HG03196 (cell line): ENCODE data around the gene STPG1.

Source experiments
- ATAC-seq: cut with Tn5 transposase; IDR thresholded peaks from one replicate; pipeline ENCODE4 v1.9.1; 2021; ENCODE audit not compliant: unreplicated experiment

The STPG1 gene

DNA sequence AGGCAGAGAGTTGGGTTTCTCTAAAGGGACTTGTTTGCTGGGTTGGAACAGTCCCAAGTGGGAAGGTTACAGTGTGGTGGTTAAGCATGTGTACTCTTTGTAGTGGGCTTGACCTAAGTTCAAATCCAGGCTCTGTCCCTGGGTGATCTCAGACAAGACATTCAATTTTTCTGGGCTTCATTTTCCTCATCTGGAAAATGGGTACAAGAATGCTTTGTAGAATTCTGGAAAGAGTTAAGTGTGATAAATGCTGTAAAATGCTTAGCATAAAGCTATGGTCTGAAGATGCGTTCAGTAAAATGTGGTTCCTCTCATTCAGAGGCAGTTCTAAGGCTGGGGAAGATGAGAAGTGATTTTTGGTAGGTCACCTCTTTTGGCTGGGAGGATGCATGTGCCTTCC lies 93.6 kb downstream of the STPG1 start:
- ATAC-seq: no peak

DNA sequence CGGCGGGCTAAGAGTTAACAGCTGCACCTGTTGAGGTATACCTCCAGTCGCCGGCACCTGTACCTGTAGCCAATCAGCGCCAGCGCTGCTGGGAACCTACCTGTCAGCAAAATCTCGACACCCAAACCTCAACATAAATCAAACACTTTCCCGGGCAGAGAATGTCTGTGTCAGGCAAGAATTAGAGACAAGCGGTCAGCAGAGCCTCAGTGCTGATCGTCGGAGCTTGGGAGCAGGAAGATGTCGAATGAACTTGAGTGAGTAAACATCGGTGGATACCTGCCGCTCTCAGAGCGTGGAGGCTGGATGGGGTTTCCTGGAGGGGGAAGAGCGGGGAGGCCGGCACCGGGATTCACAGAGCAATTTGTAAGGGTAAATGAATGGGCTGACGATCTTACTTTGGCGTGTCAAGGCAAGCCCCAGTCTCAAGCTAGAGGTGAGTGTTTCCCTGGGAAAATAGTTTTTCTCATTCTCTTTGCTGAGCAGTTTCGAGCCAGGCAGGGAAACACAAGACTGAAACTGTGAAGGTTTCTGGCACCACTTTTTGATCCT lies 94.2 kb downstream of the STPG1 start, which contains the start of gene GRHL3:
Gene GRHL3 (plus strand): TSS at position 46 of the 552 bp plus-strand sequence. CDS start 195 bp downstream, at position 241.
- ATAC-seq: no peak

DNA sequence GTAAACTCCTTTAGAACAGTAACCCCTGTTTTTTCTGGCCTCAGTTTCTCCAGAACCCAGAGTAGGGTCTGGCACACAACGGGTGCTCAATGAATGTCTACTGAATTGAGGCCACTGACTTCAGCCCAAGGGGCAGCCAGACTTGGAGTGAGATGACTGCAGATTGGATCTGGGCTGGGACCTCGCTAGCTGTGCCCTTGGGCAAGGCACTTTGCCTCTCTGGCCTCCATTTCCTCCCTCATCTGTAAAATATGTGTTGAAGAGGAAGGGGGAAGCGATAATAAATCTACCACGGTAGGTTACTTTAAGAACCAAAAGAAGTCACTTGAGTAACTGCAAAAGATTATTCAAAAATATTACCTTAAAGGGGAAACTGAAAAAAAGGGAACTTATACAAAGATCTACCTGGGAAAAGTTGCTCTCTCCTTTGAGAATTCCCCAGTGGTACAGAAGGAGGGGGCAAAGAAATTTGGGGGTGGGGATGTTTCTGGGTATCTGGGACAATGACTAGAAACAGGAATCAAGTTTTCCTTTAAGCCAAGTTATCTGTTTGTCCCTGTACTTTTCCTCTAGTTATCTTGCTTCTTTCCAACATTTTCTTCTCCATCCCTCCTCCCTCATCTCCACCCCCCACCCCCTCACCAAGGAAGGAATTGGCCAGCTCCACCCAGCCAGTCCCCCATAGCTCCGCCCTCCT lies 94.8 kb downstream of the STPG1 start:
- no peak for ATAC-seq

DNA sequence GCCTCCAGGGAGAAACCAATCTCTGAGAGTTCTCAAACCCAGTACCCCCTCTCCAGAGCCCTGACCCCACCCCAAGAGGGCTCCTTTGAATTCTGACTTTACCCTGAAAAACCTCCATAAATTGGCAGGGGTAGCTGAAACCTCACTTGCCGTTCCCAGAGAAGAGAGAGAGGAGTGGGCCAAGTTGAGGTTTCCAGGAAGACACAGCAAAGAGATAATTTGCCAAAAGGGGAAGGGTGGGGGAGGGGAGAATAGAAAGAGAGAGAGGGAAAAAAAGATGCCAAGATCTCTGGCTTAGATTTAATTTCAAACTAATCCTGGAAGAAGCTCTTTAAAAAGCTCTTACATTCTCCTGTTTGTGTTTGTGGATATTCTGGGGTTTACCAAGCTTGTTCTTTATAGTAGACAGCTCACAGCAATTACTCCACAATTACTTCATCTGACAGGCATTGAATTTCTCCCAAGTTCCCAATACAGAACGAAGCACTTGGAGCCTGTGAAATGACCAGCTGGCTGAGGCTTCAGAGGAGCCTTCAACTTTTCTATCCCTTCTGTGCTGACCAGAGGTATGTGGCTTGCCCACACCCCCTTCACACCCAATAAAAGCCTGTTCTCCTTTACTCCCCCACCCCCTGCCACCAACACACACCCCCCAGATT lies 95.5 kb downstream of the STPG1 start:
- ATAC-seq: no peak

DNA sequence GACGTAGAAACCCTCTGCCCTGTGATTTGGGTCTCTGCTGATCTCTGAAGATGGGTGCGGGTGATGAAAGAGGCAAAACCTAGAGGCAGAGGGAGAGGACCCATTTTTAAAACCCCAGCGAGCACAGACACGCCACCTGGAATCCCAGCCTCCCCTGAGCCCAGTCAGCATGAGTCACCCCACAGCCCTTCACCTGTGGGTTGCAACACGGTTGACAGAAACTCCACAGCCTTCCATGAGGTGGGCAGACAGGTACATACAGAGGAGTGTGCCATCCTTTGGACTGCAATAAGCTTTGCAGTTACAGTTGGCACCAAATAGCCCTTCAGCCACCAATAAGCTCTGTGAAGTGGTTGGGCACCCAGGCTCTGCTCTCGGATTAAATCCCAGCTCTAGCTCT lies 96.5 kb downstream of the STPG1 start:
- ATAC-seq: no peak

DNA sequence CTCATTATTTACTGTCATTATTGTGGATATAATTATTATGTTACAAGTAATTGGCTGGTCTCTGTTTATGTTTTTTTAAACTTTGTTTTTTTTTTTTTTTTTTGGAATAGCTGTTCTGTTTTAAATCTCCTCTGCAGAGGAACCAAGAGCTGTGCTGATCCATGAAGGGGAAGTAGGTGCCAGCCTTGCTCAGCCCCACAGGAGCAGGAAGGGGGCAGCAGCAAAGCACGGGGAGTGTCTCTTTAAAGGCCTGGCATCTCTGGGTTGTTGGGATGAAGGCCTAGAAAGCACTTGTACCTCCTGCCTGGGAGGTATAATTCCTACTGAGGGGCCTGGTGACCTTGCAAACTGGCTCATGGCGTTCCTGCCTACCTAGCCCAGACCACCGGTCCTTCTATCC lies 96.9 kb downstream of the STPG1 start:
- no peak for ATAC-seq

- no peak for ATAC-seq
These were observed 98.2 kb downstream of the STPG1 start for GRCh38 chr1:24315391-24315790.

DNA sequence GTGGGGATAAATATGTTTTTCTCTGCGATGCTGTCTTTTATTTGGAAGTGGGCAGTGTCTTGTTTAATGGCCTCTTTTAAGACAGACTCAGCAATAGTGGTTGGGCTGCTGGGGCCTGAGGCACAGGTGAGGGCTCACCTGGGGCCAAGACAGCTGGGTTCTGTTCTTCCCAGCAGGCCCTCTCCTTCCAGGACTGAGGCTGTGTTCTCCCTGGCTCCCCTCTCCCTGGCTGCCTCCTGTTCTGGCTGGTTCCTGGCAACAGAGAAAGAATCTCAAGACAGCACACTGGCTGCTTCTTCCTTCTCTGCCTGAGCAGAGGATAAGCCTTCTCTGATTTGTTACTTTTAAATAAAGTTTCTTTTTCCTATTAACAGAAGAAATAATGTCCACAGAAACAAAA lies 101.8 kb downstream of the STPG1 start:
- no peak for ATAC-seq

- ATAC-seq: no peak
These were observed 102.3 kb downstream of the STPG1 start for GRCh38 chr1:24311234-24311633.

GRCh38 chr1:24309762-24310485 lies 103.7 kb downstream of the STPG1 start:
- no peak for ATAC-seq

DNA sequence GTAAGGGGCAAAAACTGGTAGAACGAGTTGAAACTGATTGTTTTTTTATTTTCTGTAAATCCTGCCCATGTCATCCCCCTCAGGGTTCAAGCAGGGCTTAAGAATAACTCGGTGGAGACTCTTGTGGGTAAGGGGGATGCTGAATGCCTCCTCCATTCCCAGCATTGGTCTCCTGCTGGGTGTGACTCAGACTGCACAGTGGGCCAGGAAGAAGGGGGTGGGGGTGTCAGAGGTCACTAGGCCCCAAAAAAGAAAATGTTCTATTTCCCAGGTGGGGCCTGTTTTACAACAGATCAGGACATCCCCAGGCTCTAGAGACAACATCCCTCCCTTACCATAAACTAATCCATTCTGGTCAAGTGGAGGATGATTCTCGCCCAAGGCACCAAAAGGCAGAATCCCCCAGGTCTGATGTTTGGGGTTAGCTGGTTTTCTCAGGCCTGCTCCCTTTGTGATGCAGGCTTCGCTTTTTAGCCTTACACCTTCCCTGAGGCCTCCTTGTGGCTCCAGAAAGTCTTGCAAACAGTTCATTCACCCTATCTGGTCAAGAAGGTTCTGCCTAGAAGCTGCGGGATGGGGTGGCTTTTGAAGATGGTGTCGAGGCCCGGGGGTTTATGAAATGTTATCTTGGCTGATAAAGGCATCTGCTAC lies 105.1 kb downstream of the STPG1 start:
- ATAC-seq: no peak
